Measurements from ENCODE around the gene OR1L8. TPM values are rescaled to one million over a fixed set of nuclear protein-coding genes. Genes with fewer than 3 reads are reported as not detected.
A peak's percentile ranks its signal among the peaks of the same experiment; 100 is the strongest.

OR1L8 gene
- polyA plus RNA-seq, 3 donors: not detected

DNA sequence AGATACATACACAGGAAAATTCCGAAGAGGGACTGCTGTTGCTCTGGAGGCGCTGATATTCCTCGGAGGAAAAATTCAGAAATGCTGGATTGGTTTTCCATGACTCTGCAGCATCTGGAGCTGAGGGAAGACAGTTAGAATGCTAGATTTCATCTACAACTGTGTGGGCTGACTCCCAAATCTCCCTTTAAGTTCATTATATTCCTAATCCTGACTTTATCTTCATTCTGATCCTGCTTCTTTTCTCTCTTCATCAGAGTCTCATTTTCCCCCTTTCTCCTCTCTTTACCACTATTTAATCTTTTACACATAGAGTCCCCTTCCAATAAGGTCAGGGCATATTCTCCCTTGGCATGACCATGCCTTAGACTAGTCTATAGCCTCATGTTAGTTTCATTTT lies 56.0 kb downstream of the OR1L8 start, which contains the start of gene OR1N1:
OR1N1 (minus strand) TSS at position 101 of the 400 bp plus-strand sequence; CDS start at position 101, 0 bp downstream.
- no peak within 1 kb of the TSS for H3K9ac ChIP-seq (ENCODE audit: insufficient read depth, low read length, poor library complexity, severe bottlenecking)
- Mint-ChIP-seq H3K36me3 (no peaks in the 10 kb centered on the region), H3K27me3 (ENCODE audit: low read depth in 3 of 3) (peaks cover 0 to 2% (median 1%) of the 10 kb centered on the region in 3 donors), H3K27ac (no peak within 1 kb of the TSS), H3K4me3 (peak within 1 kb of the TSS in 1 of 2 donors; percentile 17), H3K4me1 (no peaks in the 10 kb centered on the region), H3K9me3 (peaks cover 0 to 6% (median under 1%) of the 10 kb centered on the region in 7 donors)
- no peak within 1 kb of the TSS for H2AFZ ChIP-seq (ENCODE audit: insufficient read depth, low read depth, low read length, poor library complexity, severe bottlenecking)
- H3K27me3 ChIP-seq (ENCODE audit: control insufficient read depth in 2 of 2, insufficient read depth in 2 of 2, low read length in 2 of 2): no peaks in the 10 kb centered on the region
- H3K36me3 ChIP-seq (replicated peaks in 1 of 2; ENCODE audit: control insufficient read depth in 1 of 2, insufficient read depth in 2 of 2, low read length in 2 of 2): no peaks in the 10 kb centered on the region
- no peaks in the 10 kb centered on the region for H3K79me2 ChIP-seq (ENCODE audit: insufficient read depth, low read length)
- TF ChIP-seq, protein P1, sequence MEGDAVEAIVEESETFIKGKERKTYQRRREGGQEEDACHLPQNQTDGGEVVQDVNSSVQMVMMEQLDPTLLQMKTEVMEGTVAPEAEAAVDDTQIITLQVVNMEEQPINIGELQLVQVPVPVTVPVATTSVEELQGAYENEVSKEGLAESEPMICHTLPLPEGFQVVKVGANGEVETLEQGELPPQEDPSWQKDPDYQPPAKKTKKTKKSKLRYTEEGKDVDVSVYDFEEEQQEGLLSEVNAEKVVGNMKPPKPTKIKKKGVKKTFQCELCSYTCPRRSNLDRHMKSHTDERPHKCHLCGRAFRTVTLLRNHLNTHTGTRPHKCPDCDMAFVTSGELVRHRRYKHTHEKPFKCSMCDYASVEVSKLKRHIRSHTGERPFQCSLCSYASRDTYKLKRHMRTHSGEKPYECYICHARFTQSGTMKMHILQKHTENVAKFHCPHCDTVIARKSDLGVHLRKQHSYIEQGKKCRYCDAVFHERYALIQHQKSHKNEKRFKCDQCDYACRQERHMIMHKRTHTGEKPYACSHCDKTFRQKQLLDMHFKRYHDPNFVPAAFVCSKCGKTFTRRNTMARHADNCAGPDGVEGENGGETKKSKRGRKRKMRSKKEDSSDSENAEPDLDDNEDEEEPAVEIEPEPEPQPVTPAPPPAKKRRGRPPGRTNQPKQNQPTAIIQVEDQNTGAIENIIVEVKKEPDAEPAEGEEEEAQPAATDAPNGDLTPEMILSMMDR (IDR thresholded peaks at IDR 0.05): no peak
- DNase-seq: no peak
- H3K4me3 ChIP-seq (replicated peaks in 1 of 3; ENCODE audit: low read depth in 2 of 3, low read length in 3 of 3): no peak within 1 kb of the TSS
- 96% methylated on average over 3 of the region's 3 CpGs for WGBS (ENCODE audit: insufficient coverage)
- no peaks in the 10 kb centered on the region for H4K20me1 ChIP-seq (ENCODE audit: insufficient read depth, low read length)
- no peaks in the 10 kb centered on the region for H3K4me1 ChIP-seq (ENCODE audit: control insufficient read depth in 1 of 2, insufficient read depth in 2 of 2, low read length in 2 of 2)
- intact Hi-C loops (cut with micrococcal nuclease): no loop called here
- H3K9me3 ChIP-seq (replicated peaks in 1 of 2; ENCODE audit: control insufficient read depth in 1 of 2, insufficient read depth in 1 of 2, low read length in 2 of 2): peaks cover 0 to 6% of the 10 kb centered on the region in 2 donors
- no peak within 1 kb of the TSS for H3K4me2 ChIP-seq (replicated peaks; ENCODE audit: extremely low read depth, low read length, poor library complexity, severe bottlenecking)
- no peak within 1 kb of the TSS for H3K27ac ChIP-seq (ENCODE audit: low read depth in 1 of 2, low read length in 2 of 2)

GRCh38 chr9:122526602-122527001 lies 56.6 kb downstream of the OR1L8 start:
- Histone ChIP-seq H3K4me3 (replicated peaks in 1 of 3; ENCODE audit: low read depth in 2 of 3, low read length in 3 of 3) (no peak overlapping the region), H3K36me3 (replicated peaks in 1 of 2; ENCODE audit: control insufficient read depth in 1 of 2, insufficient read depth in 2 of 2, low read length in 2 of 2) (no peaks in the 10 kb centered on the region), H3K79me2 (ENCODE audit: insufficient read depth, low read length) (no peaks in the 10 kb centered on the region), H3K4me2 (replicated peaks; ENCODE audit: extremely low read depth, low read length, poor library complexity, severe bottlenecking) (no peak overlapping the region), H4K20me1 (ENCODE audit: insufficient read depth, low read length) (no peaks in the 10 kb centered on the region), H3K9me3 (replicated peaks in 1 of 2; ENCODE audit: control insufficient read depth in 1 of 2, insufficient read depth in 1 of 2, low read length in 2 of 2) (peaks cover 0 to 6% of the 10 kb centered on the region in 2 donors), H3K4me1 (ENCODE audit: control insufficient read depth in 1 of 2, insufficient read depth in 2 of 2, low read length in 2 of 2) (no peaks in the 10 kb centered on the region), H3K9ac (ENCODE audit: insufficient read depth, low read length, poor library complexity, severe bottlenecking) (no peak overlapping the region), H3K27ac (ENCODE audit: low read depth in 1 of 2, low read length in 2 of 2) (no peak overlapping the region), H2AFZ (ENCODE audit: insufficient read depth, low read depth, low read length, poor library complexity, severe bottlenecking) (no peak overlapping the region), H3K27me3 (ENCODE audit: control insufficient read depth in 2 of 2, insufficient read depth in 2 of 2, low read length in 2 of 2) (no peaks in the 10 kb centered on the region)
- Mint-ChIP-seq H3K4me3 (no peak overlapping the region), H3K4me1 (no peaks in the 10 kb centered on the region), H3K36me3 (no peaks in the 10 kb centered on the region), H3K27me3 (ENCODE audit: low read depth in 3 of 3) (peaks cover 0 to 2% (median 1%) of the 10 kb centered on the region in 3 donors), H3K27ac (no peak overlapping the region), H3K9me3 (peaks cover 0 to 5% (median 0%) of the 10 kb centered on the region in 7 donors)
- intact Hi-C loops (cut with micrococcal nuclease): no loop called here
- 91% methylated on average over 7 of the region's 10 CpGs for WGBS (ENCODE audit: insufficient coverage)
- TF ChIP-seq, protein P1 (IDR thresholded peaks at IDR 0.05): no peak
- no peak for DNase-seq
